SKM-1 (cell line): ENCODE measurements around the gene TYMP.
"Not testable (repeated sequence)": the region's sequence is repeated elsewhere in the genome, so short reads cannot be mapped to it uniquely, and the experiment has no call there.

Experiments
- DNase-seq: peaks from one replicate; lab custom pipeline; 2025; ENCODE audit not compliant: unreplicated experiment; lab: John Stamatoyannopoulos, UW

TYMP gene

DNA sequence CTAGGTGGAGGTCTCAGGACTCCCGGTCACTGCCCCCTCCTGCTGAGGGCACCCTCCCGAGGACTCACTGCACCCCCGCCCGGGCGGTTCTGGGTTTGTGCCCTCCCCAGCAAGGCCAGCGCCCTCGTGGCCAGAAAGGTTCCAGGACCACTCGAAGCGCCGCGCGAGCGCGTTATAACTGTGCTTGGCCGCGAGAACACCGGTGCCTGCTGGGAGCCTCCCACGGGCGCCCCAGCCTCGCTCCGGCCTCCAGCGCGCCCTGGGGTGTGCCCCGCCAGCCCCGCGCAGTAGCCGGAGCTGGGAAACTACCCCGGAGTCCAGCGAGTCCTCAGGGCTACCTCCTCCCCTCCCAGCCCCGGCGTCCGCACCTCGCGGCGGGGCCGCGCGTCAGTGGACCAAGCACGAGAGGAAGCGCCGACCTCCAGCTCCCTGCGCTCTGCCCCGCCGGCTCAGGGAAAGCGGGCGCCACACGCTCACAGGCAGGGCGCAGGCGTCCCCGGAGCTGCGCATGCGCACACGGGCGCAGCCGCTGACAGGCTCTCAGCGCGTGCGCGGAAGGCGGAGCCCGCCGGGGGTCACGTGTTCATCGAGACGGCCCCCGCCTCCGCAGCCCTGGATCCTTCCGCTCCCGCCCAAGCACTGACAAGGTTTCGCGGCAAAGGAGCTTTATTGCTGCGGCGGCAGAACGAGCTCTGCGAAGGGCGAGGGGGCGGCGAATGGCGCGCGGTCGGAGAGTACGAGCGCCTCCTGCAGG is 4.5 kb downstream of the TYMP start, which contains the start of gene SCO2:
Gene SCO2, minus strand, starts transcription at position 495 of the 754 bp plus-strand sequence. CDS start 1,187 bp downstream, outside the sequence.
- peak; percentile 92 for DNase-seq

DNA sequence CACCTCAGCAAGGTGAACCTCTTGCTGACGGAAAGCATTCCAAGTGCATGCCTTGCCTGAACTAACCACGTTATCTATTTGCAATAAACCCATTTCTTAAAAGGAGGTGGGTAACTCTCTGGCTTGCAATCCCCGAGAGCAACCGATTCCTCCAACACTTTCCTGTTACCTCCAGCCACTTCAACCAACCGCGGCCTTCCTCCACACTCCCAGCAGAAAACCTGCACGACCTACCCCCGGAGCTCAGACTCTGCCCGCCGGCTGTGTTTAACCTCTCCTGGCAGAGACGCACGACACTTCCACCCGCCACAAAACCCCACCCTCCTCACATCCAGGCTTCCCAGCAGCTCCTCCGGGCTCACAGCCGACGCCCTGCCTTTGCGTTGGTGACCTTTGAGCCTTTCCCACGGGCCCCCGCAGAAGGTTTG is 5.1 kb downstream of the TYMP start:
- no peak for DNase-seq

GRCh38 chr22:50523806-50524675 is 5.8 kb downstream of the TYMP start:
- DNase-seq, result no peak

GRCh38 chr22:50523458-50523805 is 6.4 kb downstream of the TYMP start:
- no peak for DNase-seq

DNA sequence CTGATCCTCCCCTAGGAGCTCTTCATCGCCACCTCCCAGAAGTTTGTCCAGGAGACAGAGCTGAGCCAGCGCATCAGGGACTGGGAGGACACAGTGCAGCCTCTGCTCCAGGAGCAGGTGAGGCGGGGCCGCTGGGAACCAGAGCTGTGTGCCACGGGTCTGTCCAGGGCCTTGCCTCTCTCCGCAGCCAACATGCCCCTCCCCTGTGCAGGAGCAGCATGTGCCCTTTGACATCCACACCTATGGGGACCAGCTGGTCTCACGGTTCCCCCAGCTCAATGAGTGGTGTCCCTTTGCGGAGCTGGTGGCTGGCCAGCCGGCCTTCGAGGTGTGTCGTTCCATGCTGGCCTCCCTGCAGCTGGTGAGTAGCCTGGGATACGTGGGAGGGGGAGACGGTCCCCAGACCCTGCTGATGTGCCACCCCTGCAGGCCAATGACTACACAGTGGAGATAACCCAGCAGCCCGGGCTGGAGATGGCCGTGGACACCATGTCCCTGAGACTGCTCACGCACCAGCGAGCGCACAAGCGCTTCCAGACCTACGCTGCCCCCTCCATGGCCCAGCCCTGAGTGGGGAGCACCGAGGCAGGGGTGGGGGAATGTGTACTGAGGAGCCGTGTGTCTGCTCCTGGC is 6.9 kb downstream of the TYMP start:
- DNase-seq, result no peak

DNA sequence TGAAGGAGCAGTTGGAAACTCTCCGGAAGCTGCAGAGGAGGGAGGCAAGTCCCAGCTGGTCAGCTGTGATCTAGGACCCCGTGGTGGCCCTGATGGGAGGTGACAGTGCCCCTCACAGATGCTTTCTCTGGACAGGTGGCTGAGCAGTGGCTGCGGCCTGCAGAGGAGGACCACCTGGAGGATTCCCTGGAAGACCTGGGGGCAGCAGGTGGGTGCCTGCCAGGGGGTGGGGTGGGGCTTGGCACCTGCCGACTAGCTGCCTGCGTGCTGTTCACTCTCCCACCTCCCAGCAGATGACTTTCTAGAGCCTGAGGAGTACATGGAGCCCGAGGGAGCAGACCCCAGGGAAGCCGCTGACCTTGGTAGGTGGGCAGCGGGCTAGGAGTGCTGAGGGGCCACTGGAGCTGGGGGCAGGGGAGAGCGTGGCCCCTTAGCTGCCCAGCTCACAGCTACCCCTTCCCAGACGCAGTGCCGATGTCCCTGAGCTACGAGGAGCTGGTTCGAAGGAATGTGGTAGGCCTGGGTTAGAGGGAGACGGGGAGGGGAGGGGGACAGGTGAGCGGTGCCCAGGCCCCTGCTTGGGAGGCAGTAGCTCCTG is 7.5 kb downstream of the TYMP start:
- DNase-seq, result no peak

DNA sequence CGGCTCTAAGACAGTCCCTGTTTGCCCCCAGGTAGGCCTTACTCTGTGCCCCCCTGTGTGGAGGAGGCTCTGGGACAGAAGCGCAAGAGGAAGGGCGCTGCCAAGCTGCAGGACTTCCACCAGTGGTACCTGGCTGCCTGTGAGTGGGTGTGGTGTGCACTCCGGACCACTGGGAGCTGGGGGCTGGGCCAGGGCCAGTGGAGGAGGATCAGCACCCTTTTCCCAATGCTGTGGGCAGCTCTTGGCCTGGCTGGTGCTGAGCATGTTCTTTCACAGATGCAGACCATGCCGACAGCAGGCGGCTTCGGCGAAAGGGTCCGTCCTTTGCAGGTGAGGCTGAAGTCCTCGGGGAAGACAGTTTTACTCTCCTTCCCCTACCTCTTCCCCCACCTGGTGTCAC is 8.1 kb downstream of the TYMP start:
- no peak for DNase-seq

DNA sequence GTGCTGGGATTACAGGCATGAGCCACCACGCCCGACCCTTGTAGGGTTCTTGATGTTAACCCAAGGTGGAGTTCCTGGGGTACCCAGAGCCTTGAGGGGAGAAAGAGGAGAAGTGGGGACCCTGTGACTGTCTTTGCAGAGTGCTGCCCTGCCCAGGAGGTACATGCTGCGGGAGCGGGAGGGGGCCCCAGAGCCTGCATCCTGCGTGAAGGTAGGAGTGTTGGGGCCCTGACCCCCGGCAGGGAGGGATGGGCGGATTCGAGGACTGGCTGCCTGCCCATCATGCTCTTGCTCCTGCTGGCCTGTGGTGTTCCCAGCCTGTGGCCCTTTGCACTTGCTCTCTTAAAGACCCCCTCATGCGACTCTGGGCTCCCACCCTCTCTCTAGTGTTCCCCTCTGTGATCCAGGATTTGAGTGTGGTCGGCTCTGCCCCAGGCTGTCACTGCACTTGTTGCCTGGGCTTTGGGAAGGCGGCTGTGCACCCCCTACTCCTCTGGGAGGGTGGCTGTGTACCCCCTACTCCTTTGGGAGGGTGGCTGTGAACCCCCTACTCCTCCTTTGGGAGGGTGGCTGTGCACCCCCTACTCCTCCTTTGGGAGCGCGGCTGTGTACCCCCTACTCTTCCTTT is 8.9 kb downstream of the TYMP start:
- DNase-seq, result no peak

- not testable (repeated sequence) for DNase-seq
Measured at GRCh38 chr22:50520184-50520583, 9.6 kb downstream of the TYMP start.

DNA sequence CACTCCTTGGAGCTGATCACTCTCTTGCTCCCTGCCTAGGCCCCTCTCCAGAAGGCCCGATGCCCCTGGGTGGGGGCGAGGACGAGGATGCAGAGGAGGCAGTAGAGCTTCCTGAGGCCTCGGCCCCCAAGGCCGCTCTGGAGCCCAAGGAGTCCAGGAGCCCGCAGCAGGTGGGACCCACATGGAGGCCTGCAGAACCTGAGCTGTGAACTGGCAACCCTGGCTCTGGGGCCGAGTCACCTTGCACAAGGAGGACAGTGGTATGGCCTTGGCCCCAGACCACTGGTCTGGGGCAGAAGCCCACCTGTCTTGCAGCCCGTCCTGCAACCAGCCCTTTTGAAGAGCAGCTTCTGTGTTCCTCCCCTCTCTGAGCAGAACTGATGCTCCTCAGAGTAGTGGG is 10.7 kb downstream of the TYMP start:
- no peak for DNase-seq

DNA sequence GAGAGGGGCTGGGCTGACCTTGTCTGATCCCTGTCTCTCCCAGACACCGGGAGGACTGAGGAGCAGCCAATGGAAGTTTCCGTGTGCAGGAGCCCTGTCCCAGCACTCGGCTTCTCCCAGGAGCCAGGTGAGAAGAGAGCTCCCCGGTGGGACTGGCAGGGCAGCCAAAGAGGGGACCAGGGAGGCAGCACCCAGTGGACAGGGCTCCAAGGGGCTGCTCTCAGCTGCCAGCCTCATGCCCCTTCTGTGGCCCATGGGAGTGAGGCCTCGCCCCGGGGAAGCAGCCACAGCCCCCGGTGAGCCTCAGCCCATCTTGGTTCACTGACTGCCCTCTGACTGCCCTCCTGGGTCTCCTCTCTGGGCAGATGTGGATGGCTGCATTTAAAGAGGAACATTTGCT is 11.2 kb downstream of the TYMP start:
- DNase-seq, result no peak

GRCh38 chr22:50517495-50518260 is 12.1 kb downstream of the TYMP start:
- no peak for DNase-seq

- no peak for DNase-seq
Measured at GRCh38 chr22:50516891-50517290, 12.9 kb downstream of the TYMP start.

GRCh38 chr22:50516068-50516467 is 13.7 kb downstream of the TYMP start:
- no peak for DNase-seq

DNA sequence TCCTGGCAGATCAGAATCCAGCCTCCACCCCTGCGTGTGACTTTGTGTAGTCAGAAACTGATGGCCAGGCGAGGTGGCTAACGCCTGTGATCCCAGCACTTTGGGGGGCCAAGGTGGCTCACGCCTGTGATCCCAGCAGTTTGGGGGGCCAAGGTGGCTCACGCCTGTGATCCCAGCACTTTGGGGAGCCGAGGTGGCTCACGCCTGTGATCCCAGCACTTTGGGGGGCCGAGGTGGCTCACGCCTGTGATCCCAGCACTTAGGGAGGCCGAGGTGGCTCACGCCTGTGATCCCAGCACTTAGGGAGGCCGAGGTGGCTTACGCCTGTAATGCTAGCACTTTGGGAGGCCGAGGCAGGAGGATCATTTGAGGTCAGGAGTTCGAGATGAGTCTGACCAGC is 16.6 kb downstream of the TYMP start:
- DNase-seq, result no peak

DNA sequence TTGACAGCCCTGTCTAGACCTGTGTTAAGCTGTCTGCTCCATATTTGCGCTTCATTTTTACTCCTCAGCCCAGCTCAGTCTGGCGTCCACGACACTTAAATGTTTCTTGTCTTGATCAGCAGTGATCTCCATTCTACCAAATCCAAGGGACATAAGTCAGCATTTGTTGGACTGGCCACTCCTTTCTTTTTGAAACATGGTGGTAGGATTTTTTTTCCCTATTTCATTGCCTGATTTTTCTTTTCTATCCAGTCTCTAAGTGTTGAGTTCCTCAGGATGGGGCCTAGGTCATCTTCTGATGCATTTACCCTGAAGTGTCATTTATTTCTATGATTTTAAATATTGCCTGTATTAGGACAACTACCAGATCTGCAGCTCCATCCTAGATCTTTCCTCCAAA is 20.9 kb downstream of the TYMP start:
- no peak for DNase-seq

DNA sequence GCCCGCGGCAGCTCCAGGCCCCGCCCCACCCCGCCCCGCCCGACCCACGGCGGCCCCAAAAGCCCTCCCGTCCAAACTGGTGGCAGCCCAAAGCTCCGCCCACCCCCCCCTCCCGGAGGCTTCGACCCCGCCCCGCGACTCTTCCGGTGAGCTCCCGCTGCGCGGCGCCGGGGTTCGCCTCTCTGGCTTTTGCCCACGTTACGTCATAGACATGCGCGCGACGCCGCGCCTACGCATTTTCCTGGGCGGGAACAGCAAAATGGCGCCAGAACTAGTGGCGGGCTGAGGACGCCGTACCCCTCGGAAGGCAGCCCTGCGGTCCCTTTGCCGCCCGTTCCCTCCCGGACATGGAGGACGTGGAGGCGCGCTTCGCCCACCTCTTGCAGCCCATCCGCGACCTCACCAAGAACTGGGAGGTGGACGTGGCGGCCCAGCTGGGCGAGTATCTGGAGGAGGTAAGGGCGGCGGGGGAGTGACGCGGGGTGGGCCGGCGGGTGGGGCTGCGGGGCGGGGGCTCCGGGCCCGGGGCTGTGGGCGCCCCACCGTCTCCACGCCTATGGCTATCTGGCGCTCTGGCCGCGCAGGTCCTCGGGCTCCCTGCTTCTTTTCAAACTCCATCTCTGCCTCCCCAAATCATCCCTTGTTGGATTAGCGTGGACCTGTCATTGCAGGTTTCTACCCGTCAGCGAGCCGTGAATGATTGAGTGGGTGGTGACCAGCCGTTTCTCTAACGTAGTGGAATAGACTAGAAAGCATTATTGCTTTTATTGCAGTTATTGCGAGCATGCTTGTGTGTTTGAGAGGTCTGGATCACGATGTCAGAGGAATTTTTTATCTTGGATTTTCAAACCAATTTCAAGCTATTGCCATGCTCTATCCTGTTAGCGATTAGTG is 21.6 kb downstream of the TYMP start, which contains the start of gene NCAPH2:
Gene NCAPH2, plus strand, starts transcription at position 234 of the 894 bp plus-strand sequence. Its CDS starts 114 bp downstream, at position 348.
- peak; percentile 94 for DNase-seq

- peak; percentile 94 for DNase-seq
Measured at GRCh38 chr22:50507421-50507990, 22.3 kb downstream of the TYMP start, which contains the start of gene LMF2. TSS of gene LMF2 (minus strand) at chr22:50507702. CDS start at chr22:50507675, 27 bp downstream.
